HG03520 (cell line): ENCODE results near the gene ULK4.

Experiments
- ATAC-seq: cut with Tn5 transposase; IDR thresholded peaks from one replicate; pipeline ENCODE4 v1.9.1; 2021; ENCODE audit warnings: mild to moderate bottlenecking, moderate library complexity; ENCODE audit not compliant: unreplicated experiment

Gene ULK4

GRCh38 chr3:41202834-41203345 is 759.0 kb downstream of the ULK4 start:
- ATAC-seq = no peak

GRCh38 chr3:41202075-41202833 is 759.6 kb downstream of the ULK4 start:
- no peak for ATAC-seq

GRCh38 chr3:41200669-41201021 is 761.3 kb downstream of the ULK4 start:
- ATAC-seq = no peak

GRCh38 chr3:41199866-41200668 is 761.8 kb downstream of the ULK4 start:
- ATAC-seq = no peak

GRCh38 chr3:41198950-41199865 is 762.7 kb downstream of the ULK4 start, which contains the start of gene CTNNB1:
CTNNB1 (plus strand) TSS chr3:41199505; CDS start chr3:41224069, 24,564 bp downstream.
- peak; percentile 65 for ATAC-seq

GRCh38 chr3:41198526-41198925 is 763.4 kb downstream of the ULK4 start:
- ATAC-seq = no peak

- no peak for ATAC-seq
Observed at GRCh38 chr3:41198046-41198445, 763.9 kb downstream of the ULK4 start.
